ENCODE data around the gene SLIT3.

Gene SLIT3

GRCh38 chr5:168672888-168673287 lies 628.1 kb downstream of the SLIT3 start:
- H3K4me3 ChIP-seq (replicated peaks; ENCODE audit: low read depth, low read length): no peak overlapping the region
- DNase-seq (ENCODE audit: low read depth): no peak
- no peak for TF ChIP-seq CTCF (IDR thresholded peaks at IDR 0.05; ENCODE audit: low read length, missing control alignments)

GRCh38 chr5:168672016-168672415 lies 628.9 kb downstream of the SLIT3 start:
- TF ChIP-seq CTCF (IDR thresholded peaks at IDR 0.05; ENCODE audit: low read length, missing control alignments): no peak

GRCh38 chr5:168670881-168671575 lies 629.9 kb downstream of the SLIT3 start:
- H3K4me3 ChIP-seq (replicated peaks; ENCODE audit: low read depth, low read length): no peak overlapping the region
- TF ChIP-seq CTCF (IDR thresholded peaks at IDR 0.05; ENCODE audit: low read length, missing control alignments): no peak

More at GRCh38 chr5:168672016-168672415, 628.9 kb downstream of the SLIT3 start:
- DNase-seq (ENCODE audit: low read depth): no peak
- no peak overlapping the region for H3K4me3 ChIP-seq (replicated peaks; ENCODE audit: low read depth, low read length)

GRCh38 chr5:168669668-168670378 lies 631.1 kb downstream of the SLIT3 start:
- no peak for DNase-seq (ENCODE audit: low read depth)
- no peak overlapping the region for H3K4me3 ChIP-seq (replicated peaks; ENCODE audit: low read depth, low read length)
- no peak for TF ChIP-seq CTCF (IDR thresholded peaks at IDR 0.05; ENCODE audit: low read length, missing control alignments)

More at GRCh38 chr5:168670881-168671575, 629.9 kb downstream of the SLIT3 start:
- no peak for DNase-seq (ENCODE audit: low read depth)

- no peak for DNase-seq (ENCODE audit: low read depth)
- TF ChIP-seq CTCF (IDR thresholded peaks at IDR 0.05; ENCODE audit: low read length, missing control alignments): no peak
- H3K4me3 ChIP-seq (replicated peaks; ENCODE audit: low read depth, low read length): no peak overlapping the region
These were observed 631.8 kb downstream of the SLIT3 start for GRCh38 chr5:168669156-168669555.

- no peak for DNase-seq (ENCODE audit: low read depth)
- TF ChIP-seq CTCF (IDR thresholded peaks at IDR 0.05; ENCODE audit: low read length, missing control alignments): no peak
- no peak overlapping the region for H3K4me3 ChIP-seq (replicated peaks; ENCODE audit: low read depth, low read length)
These were observed 632.9 kb downstream of the SLIT3 start for GRCh38 chr5:168668078-168668477.

All from fibroblast of pulmonary artery (primary cell).